ENCODE data around the gene CABLES2. TPM values are rescaled to one million over a fixed set of nuclear protein-coding genes. Genes with fewer than 3 reads are reported as not detected.

Gene CABLES2
- total RNA-seq, 1 experiment from 2014 or later = 7.5 TPM

- ATAC-seq = no peak
- Mint-ChIP-seq H3K36me3 (peaks cover 43% of the 10 kb centered on the region), H3K27me3 (ENCODE audit: low read depth) (no peaks in the 10 kb centered on the region), H3K27ac (no peak overlapping the region), H3K4me3 (no peak overlapping the region), H3K4me1 (peaks cover 4% of the 10 kb centered on the region), H3K9me3 (peaks cover 9% of the 10 kb centered on the region)
- POLR2A ChIA-PET = no interaction called here
- no peak for DNase-seq (ENCODE audit: low spot score)
- TF ChIP-seq E2F4 (CRISPR knock-in tag; IDR thresholded peaks at IDR 0.05; ENCODE audit: borderline replicate concordance, low read depth) = no peak
- no peak for TF ChIP-seq ZNF281 (CRISPR knock-in tag; IDR thresholded peaks at IDR 0.05)
- TF ChIP-seq ZNF121 (CRISPR knock-in tag; IDR thresholded peaks at IDR 0.05) = no peak
- no peak for TF ChIP-seq ZNF263 (CRISPR knock-in tag; IDR thresholded peaks at IDR 0.05; ENCODE audit: low read depth)
- TF ChIP-seq FOXK1 (CRISPR knock-in tag; IDR thresholded peaks at IDR 0.05) = no peak
- no peak for TF ChIP-seq ATF2 (CRISPR knock-in tag; IDR thresholded peaks at IDR 0.05; ENCODE audit: borderline replicate concordance, low read depth)
- TF ChIP-seq ZNF138 (CRISPR knock-in tag; conservative IDR thresholded peaks at IDR 0.05) = no peak
- no peak for TF ChIP-seq OVOL2 (CRISPR knock-in tag; IDR thresholded peaks at IDR 0.05; ENCODE audit: borderline replicate concordance)
- no peak for TF ChIP-seq ZNF416 (CRISPR knock-in tag; IDR thresholded peaks at IDR 0.05)
- TF ChIP-seq HMGA2 (CRISPR knock-in tag; IDR thresholded peaks at IDR 0.05) = no peak
- TF ChIP-seq ETV6 (CRISPR knock-in tag; IDR thresholded peaks at IDR 0.05) = no peak
- no peak for TF ChIP-seq ESRRA (CRISPR knock-in tag; IDR thresholded peaks at IDR 0.05; ENCODE audit: borderline replicate concordance)
- no peak for TF ChIP-seq TP53 (CRISPR knock-in tag; IDR thresholded peaks at IDR 0.05)
- no peak for TF ChIP-seq JUN (CRISPR knock-in tag; IDR thresholded peaks at IDR 0.05)
- no peak for TF ChIP-seq ZNF425 (CRISPR knock-in tag; conservative IDR thresholded peaks at IDR 0.05)
- no peak for TF ChIP-seq ARID4B (CRISPR knock-in tag; IDR thresholded peaks at IDR 0.05; ENCODE audit: borderline replicate concordance)
- CTCF ChIA-PET = interaction anchor here (1.0 to 3.2 kb wide), 4 partner anchors 13 to 32 kb away, joined by 3 to 14 read pairs (median 5); no protein-coding TSS in a partner anchor
Observed at GRCh38 chr20:62350629-62351422, 56.3 kb downstream of the CABLES2 start.
